Activated naive CD4-positive, alpha-beta T cell treated with anti-CD3 and anti-CD28 coated beads, Interleukin-2, amount 50 U/mL, for 24 hours (primary cell): ENCODE results near the gene BPHL.
A peak's percentile ranks its signal among the peaks of the same experiment; 100 is the strongest.
"Not testable (repeated sequence)": the region's sequence is repeated elsewhere in the genome, so short reads cannot be mapped to it uniquely, and the experiment has no call there.

Experiments used
- H3K27ac Mint-ChIP-seq: one replicate; pipeline ENCODE4 v1.8.0; 2021; ENCODE audit warnings: mild to moderate bottlenecking, mixed read lengths
- H3K27me3 Mint-ChIP-seq: one replicate; pipeline ENCODE4 v1.8.0; 2021; ENCODE audit warnings: mixed read lengths
- H3K36me3 Mint-ChIP-seq: one replicate; pipeline ENCODE4 v1.8.0; 2021; ENCODE audit warnings: mixed read lengths
- H3K4me1 Mint-ChIP-seq: one replicate; pipeline ENCODE4 v1.8.0; 2021; ENCODE audit warnings: mixed read lengths
- H3K4me3 Mint-ChIP-seq: one replicate; pipeline ENCODE4 v1.8.0; 2021; ENCODE audit warnings: mild to moderate bottlenecking, mixed read lengths
- H3K9me3 Mint-ChIP-seq: one replicate; pipeline ENCODE4 v1.8.0; 2021; ENCODE audit warnings: mixed read lengths

Gene BPHL

DNA sequence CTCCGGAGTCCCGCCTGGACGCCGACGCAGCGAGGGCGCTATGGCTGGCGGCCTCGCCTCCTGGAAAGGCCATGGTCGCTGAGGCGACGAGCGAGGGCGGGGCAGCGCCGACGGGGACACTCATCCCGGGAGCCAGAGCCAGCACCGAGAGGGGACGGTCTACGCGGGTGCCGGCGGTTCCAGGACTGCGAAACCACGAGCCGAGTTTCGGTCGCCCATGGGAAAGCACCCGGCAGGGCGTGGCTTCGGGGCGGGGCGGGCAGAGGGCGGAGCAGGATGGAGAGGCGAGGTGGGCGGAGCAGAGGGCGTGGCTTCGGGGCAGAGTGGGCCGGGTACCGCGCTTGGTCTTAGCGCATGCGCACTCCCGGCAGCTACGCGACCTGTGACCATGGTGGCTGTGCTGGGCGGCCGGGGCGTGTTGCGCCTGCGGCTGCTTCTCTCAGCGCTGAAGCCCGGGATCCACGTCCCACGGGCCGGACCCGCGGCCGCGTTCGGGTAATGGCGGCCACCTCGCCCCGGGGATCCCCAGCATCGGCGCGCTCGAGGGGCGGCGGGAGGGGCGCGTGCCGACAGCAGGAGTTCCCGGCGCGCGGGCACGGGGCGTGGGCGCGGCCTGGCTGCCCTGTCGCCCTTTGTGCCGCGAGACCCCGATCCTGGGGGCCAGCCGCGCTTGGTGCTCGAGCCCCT, at the start of gene BPHL:
BPHL (plus strand) TSS at position 359 of the 687 bp plus-strand sequence; CDS start at position 389, 30 bp downstream.
- no peaks in the 10 kb centered on the region for H3K9me3 Mint-ChIP-seq
- H3K4me3 Mint-ChIP-seq, result peak within 1 kb of the TSS; percentile 89
- peaks cover 15% of the 10 kb centered on the region for H3K4me1 Mint-ChIP-seq
- peak within 1 kb of the TSS; percentile 91 for H3K27ac Mint-ChIP-seq
- H3K27me3 Mint-ChIP-seq, result no peaks in the 10 kb centered on the region
- H3K36me3 Mint-ChIP-seq, result peaks cover under 1% of the 10 kb centered on the region

DNA sequence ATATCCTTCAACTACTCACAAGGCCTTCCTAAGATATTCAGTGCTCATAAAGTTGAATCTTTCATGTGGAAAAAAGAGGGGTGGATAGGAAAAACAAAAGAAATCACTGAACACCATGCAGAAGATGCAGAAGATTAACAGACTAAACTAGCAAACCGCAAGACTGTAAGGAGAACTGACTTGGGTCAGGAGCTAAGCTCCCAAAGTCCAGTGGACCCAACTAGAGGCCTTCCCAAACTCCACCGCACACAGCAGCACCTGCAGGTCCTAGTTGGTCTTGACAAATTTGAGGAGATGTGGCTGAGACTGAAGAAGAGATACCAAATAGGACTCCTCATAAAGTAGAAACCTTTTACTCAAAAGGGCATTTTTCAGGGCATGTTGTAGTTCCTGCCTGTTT, 46.9 kb upstream of the BPHL start:
- H3K4me3 Mint-ChIP-seq, result no peak overlapping the region
- no peaks in the 10 kb centered on the region for H3K9me3 Mint-ChIP-seq

DNA sequence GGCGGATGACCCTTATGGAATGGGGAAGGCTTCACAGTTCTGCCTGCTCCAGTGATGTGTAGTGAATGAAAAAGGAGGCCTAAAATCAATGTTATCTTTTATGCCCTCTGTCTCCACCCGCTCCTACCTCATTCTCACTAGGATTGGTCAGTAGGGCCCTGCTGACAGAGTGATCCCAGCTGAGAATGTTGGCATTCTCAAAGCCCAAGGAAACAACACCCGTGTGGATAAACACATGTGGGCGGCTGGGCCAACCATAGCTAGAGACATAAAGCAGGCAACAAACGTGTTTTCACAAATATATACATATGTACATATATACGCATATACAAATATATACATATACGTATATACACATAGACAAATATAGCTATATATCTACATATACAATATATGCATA, 45.7 kb upstream of the BPHL start:
- Mint-ChIP-seq H3K9me3 (no peaks in the 10 kb centered on the region), H3K4me1 (peaks cover 75% of the 10 kb centered on the region), H3K4me3 (no peak overlapping the region), H3K27me3 (no peaks in the 10 kb centered on the region), H3K36me3 (peaks cover 12% of the 10 kb centered on the region), H3K27ac (no peak overlapping the region)

More for the DNA sequence above, 46.9 kb upstream of the BPHL start:
- H3K27ac Mint-ChIP-seq, result peak overlapping the region; percentile 11
- H3K36me3 Mint-ChIP-seq, result peaks cover 6% of the 10 kb centered on the region
- no peaks in the 10 kb centered on the region for H3K27me3 Mint-ChIP-seq
- peaks cover 79% of the 10 kb centered on the region for H3K4me1 Mint-ChIP-seq

DNA sequence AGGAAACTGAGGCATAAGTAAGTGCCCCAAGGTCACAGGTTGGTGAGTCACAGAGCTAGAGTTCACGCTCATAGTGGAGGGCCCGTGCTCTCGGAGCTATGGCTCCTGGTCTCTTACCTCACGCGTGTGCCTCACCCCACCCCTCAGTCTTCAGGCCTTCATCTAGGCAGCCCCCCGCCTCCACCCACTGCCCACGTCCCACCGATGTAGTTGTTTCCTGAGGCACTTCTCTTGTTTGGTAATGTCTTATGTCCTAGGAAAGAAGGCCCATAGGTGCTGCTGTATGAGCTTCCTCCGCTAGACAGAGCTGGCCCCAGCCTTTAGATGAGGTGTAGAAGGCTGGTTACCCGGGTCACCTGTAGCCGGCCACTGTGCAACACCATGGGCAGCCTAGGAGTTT, 45.1 kb upstream of the BPHL start:
- Mint-ChIP-seq H3K4me3 (no peak overlapping the region), H3K4me1 (peaks cover 75% of the 10 kb centered on the region), H3K27ac (no peak overlapping the region), H3K36me3 (peaks cover 14% of the 10 kb centered on the region), H3K9me3 (no peaks in the 10 kb centered on the region), H3K27me3 (no peaks in the 10 kb centered on the region)

DNA sequence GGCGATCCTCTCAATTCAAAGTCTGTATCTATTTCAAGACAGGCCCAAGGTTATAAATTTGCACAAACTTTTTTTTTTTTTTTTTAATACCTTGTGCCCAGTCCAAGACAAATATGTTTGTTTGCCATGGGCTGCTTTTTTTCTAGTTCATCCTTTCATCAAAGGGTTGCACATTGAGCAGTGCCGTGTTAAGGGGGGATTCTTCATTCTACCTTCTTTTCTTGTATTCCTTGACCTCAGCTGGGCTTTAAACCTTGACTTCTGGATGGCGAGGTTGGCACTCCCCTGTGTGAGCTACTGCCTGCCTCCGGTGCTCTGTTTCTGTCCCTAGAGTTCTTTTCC, 42.8 kb upstream of the BPHL start:
- peaks cover 24% of the 10 kb centered on the region for H3K36me3 Mint-ChIP-seq
- H3K9me3 Mint-ChIP-seq, result no peaks in the 10 kb centered on the region
- peak overlapping the region; percentile 86 for H3K27ac Mint-ChIP-seq
- peaks cover 57% of the 10 kb centered on the region for H3K4me1 Mint-ChIP-seq
- H3K27me3 Mint-ChIP-seq, result no peaks in the 10 kb centered on the region
- peak overlapping the region; percentile 75 for H3K4me3 Mint-ChIP-seq

DNA sequence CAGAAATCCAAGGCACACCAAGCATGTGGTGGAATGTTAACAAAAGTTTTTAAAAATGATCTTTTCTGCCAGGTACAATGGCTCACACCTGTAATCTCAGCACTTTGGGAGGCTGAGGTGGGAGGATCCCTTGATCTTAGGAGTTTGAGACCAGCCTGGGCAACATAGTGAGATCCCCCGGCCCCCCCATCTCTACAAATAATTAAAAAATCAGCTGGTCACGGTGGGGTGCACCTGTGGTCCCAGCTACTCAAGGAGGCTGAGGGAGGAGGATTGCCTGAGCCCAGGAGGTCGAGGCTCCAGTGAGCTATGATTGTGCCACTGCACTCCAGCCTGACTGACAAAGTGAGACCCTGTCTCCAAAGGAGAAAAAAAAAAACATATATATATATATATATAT, 42.2 kb upstream of the BPHL start:
- peaks cover 51% of the 10 kb centered on the region for H3K4me1 Mint-ChIP-seq
- no peak overlapping the region for H3K4me3 Mint-ChIP-seq
- no peaks in the 10 kb centered on the region for H3K27me3 Mint-ChIP-seq
- no peak overlapping the region for H3K27ac Mint-ChIP-seq
- H3K9me3 Mint-ChIP-seq, result no peaks in the 10 kb centered on the region
- H3K36me3 Mint-ChIP-seq, result peaks cover 27% of the 10 kb centered on the region

DNA sequence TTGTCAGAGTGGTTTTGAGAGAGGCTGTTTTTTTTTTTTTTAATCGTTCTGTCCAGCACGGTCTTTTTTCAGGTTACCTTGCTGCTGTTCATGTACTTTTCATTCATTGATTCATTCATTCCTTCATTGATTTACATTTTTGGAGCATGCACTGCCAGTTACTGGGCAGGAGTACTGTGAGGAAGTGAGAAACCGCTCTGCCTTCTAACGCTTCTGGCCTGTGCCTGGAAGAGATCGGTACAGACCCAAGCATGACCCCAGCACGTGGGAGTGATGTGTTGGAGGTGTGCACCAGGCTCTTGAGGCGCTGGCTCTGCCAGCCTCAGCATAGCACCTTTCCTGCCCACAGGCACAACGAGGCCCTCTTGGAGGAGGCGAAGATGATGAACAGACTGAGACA, 41.1 kb upstream of the BPHL start:
- no peak overlapping the region for H3K4me3 Mint-ChIP-seq
- no peaks in the 10 kb centered on the region for H3K27me3 Mint-ChIP-seq
- peaks cover 43% of the 10 kb centered on the region for H3K4me1 Mint-ChIP-seq
- peaks cover 30% of the 10 kb centered on the region for H3K36me3 Mint-ChIP-seq
- no peaks in the 10 kb centered on the region for H3K9me3 Mint-ChIP-seq
- no peak overlapping the region for H3K27ac Mint-ChIP-seq

DNA sequence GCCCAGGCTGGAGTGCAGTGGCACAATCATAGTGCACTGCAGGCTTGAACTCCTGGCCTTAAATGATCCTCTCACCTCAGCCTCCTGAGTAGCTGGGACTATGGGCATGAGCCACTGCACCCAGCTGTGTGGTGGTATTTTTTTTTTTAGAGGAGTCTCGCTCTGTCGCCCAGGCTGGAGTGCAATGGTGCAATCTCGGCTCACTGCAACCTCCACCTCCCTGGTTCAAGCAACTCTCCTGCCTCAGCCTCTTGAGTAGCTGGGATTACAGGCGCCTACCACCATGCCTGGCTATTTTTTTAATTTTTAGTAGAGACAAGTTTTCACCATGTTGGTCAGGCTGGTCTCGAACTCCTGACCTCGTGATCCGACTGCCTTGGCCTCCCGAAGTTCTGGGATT, 39.6 kb upstream of the BPHL start:
- Mint-ChIP-seq H3K36me3 (peaks cover 37% of the 10 kb centered on the region), H3K4me1 (peaks cover 31% of the 10 kb centered on the region)
- not testable (repeated sequence) for H3K9me3 Mint-ChIP-seq

DNA sequence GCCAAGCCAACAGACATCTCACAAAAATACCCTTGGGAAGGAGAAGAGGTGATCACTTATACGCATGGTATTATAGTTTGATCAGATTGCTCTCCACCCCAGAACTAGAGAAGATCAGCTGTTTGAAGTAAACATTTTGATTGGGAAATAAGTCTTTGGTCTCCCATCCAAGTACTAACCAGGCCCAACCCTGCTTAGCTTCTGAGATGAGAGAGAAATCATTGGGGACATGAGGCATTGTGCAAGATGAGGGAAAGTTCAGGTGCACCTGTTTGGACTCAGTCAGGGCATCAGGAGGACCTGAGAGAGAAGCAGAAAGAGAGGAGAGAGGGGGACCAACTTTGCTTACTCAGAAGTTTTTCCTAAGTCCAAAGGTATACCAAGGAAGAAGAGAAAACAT, 38.8 kb upstream of the BPHL start:
- peaks cover 39% of the 10 kb centered on the region for H3K36me3 Mint-ChIP-seq
- H3K4me3 Mint-ChIP-seq, result no peak overlapping the region
- no peaks in the 10 kb centered on the region for H3K27me3 Mint-ChIP-seq
- peaks cover 26% of the 10 kb centered on the region for H3K4me1 Mint-ChIP-seq
- no peak overlapping the region for H3K27ac Mint-ChIP-seq
- H3K9me3 Mint-ChIP-seq, result no peaks in the 10 kb centered on the region

More for the DNA sequence above, 39.6 kb upstream of the BPHL start:
- not testable (repeated sequence) for H3K4me3 Mint-ChIP-seq, H3K27ac Mint-ChIP-seq, H3K27me3 Mint-ChIP-seq

DNA sequence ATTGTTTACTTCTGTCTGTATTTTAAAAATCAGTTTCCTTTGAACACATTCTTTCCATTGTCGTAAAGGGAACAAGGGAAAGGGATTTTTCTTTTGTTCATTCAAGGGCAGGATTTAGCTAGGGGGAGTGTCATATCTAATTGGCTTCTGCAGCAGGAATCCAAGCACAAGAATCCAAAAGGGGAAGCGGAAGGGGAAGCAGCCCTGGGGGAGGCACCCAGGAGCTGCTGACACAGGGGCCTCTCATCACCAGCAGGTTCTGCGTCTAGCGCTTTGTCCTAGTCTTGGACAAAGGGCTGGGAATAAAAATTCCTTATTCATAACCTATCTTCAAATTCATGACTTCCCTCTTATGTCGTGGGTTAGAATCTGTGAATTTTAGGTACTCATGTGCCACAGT, 36.6 kb upstream of the BPHL start:
- H3K4me3 Mint-ChIP-seq, result no peak overlapping the region
- H3K27me3 Mint-ChIP-seq, result no peaks in the 10 kb centered on the region
- H3K9me3 Mint-ChIP-seq, result no peaks in the 10 kb centered on the region
- no peak overlapping the region for H3K27ac Mint-ChIP-seq
- H3K36me3 Mint-ChIP-seq, result peaks cover 42% of the 10 kb centered on the region
- H3K4me1 Mint-ChIP-seq, result peaks cover 6% of the 10 kb centered on the region

DNA sequence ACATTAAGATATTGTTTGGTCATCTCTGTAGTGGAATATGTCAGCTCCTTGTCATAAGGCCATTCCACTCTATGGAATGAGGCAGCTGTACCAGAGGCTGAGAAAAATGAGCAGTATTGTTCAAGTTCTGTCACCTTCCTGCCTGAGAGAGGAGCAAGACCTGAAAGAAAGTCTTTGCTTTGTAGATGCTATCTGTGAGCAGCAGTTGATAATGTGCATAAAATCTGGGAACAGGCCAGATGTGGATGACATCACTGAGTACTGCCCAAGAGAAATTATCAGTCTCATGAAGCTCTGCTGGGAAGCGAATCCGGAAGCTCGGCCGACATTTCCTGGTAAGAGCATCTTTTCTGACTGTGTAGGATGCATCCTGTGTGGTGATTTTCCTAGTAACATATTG, 33.4 kb upstream of the BPHL start:
- no peaks in the 10 kb centered on the region for H3K27me3 Mint-ChIP-seq
- H3K9me3 Mint-ChIP-seq, result no peaks in the 10 kb centered on the region
- H3K36me3 Mint-ChIP-seq, result peaks cover 36% of the 10 kb centered on the region
- H3K4me1 Mint-ChIP-seq, result peaks cover 13% of the 10 kb centered on the region
- no peak overlapping the region for H3K4me3 Mint-ChIP-seq
- no peak overlapping the region for H3K27ac Mint-ChIP-seq

DNA sequence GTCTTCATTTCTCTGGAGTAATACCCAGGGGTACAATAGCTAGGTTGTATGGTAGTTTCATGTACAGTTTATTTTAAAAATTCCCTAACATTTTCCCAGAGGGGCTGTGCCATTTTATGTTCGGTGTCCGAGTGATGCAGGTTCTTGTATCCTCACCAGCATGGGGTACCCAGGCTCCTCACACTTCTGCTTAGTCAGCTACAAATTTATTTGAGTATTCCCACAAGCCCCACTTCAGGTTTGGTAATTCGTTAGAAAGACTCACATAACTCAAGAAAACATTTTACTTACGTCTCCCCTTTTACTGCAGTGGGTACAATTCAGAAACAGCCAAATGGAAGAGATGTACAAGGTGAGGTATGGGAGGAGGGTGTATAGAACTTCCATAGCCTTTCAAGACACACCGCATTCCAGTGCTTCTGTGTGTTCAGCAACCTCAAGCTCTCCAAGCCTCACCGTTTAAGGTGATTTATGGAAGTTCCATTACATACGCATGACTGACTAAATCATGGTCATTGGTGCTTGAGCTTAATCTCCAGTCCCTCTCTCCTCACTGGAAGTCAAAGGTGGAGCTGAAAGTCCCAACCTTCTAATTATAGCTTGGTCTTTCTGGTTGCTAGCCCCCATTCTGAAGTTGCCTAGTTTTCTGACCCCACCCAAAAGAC, 32.1 kb upstream of the BPHL start:
- no peaks in the 10 kb centered on the region for H3K9me3 Mint-ChIP-seq
- peaks cover 13% of the 10 kb centered on the region for H3K4me1 Mint-ChIP-seq
- peaks cover 33% of the 10 kb centered on the region for H3K36me3 Mint-ChIP-seq
- H3K27me3 Mint-ChIP-seq, result no peaks in the 10 kb centered on the region
- H3K4me3 Mint-ChIP-seq, result no peak overlapping the region
- H3K27ac Mint-ChIP-seq, result peak overlapping the region; percentile 72

DNA sequence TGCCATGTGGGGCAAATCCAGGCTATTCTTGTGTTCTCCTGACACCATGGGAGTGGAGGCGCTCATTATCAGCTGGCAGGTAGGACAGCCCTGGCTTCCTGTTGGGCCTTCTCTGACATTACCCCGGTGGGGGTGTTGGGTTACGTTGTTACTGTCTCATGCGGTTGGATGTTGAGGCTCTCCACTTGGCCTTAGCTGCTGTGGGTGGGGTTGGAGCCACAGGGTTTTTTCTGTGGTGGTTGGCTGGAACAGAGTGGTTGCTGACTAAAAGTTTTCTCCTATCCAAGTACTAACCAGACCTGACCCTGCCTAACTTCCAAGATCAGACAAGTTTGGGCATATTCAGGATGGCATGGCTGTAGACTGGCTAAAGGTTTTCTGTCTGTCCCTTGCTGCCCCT, 30.1 kb upstream of the BPHL start:
- H3K27me3 Mint-ChIP-seq, result no peaks in the 10 kb centered on the region
- H3K4me3 Mint-ChIP-seq, result no peak overlapping the region
- peaks cover 26% of the 10 kb centered on the region for H3K36me3 Mint-ChIP-seq
- peak overlapping the region; percentile 4 for H3K27ac Mint-ChIP-seq
- H3K4me1 Mint-ChIP-seq, result peaks cover 13% of the 10 kb centered on the region
- no peaks in the 10 kb centered on the region for H3K9me3 Mint-ChIP-seq

DNA sequence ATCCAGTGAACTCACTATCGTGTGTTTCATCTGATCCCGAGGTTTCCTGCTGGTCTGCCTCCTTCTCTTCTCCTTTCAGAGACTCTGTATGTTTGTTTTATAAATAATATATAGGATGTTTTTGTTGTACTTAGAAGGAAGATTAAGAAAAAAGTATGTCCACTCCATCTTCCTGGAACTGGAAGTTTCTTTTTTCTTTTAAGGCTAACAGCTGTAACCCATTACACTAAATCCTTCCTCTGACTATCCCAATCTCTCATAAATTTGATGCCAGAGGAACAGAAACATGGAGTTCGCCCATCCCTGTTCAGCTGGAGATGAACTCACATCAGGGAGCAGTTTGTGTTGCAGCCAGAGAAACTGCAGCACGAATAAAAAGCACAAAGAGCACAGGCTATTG, 29.5 kb upstream of the BPHL start:
- no peaks in the 10 kb centered on the region for H3K27me3 Mint-ChIP-seq
- H3K4me3 Mint-ChIP-seq, result no peak overlapping the region
- H3K27ac Mint-ChIP-seq, result peak overlapping the region; percentile 12
- peaks cover 13% of the 10 kb centered on the region for H3K4me1 Mint-ChIP-seq
- no peaks in the 10 kb centered on the region for H3K9me3 Mint-ChIP-seq
- H3K36me3 Mint-ChIP-seq, result peaks cover 24% of the 10 kb centered on the region

DNA sequence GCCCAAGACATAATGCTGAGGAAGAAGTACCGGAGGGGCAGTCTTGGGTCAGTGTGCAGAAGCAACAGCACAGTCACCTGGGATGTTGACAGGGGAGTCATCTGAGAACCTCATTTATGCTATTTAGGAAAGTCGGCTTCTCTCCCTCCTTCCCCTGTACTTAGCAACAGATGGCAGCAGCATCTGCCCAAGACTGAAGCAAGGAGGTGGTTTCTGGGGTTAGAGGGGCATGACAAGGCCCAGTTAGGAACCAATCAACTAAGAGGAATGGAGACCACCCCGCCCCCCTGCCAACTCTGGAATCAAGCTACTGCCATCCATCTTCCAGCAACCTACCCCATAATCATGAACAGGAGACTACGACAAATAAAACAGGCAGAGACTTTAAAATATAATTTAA, 28.5 kb upstream of the BPHL start:
- H3K36me3 Mint-ChIP-seq, result peaks cover 22% of the 10 kb centered on the region

DNA sequence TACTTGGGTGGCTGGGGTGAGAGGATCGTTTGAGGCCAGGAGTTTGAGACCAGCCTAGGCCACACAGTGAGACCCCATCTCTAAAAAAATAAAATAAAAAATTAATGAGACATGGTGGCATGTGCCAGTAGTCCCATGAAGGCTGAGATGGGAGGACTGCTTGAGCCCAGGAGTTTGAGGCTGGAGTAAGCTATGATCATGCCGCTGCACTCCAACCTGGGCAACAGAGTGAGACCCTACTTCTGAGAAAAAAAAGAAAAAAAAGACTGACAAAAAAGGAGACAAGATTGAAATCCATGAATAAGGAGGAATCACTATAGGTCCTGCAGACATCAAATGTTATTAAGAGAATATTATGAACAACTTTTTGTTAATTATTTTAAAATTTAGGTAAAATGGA, 23.7 kb upstream of the BPHL start:
- H3K36me3 Mint-ChIP-seq, result peaks cover 9% of the 10 kb centered on the region
- H3K9me3 Mint-ChIP-seq, result no peaks in the 10 kb centered on the region

More for the DNA sequence above, 28.5 kb upstream of the BPHL start:
- Mint-ChIP-seq H3K4me1 (peaks cover 13% of the 10 kb centered on the region), H3K4me3 (no peak overlapping the region), H3K27me3 (no peaks in the 10 kb centered on the region), H3K27ac (peak overlapping the region; percentile 71), H3K9me3 (no peaks in the 10 kb centered on the region)

More for the DNA sequence above, 23.7 kb upstream of the BPHL start:
- no peaks in the 10 kb centered on the region for H3K4me1 Mint-ChIP-seq
- no peak overlapping the region for H3K4me3 Mint-ChIP-seq
- no peaks in the 10 kb centered on the region for H3K27me3 Mint-ChIP-seq
- no peak overlapping the region for H3K27ac Mint-ChIP-seq
